Loucy (cell line): ENCODE results near the gene PTCD1.

Experiments used
- EZH2phosphoT487 ChIP-seq: fragments of 200-600 bp; IDR thresholded peaks from 2 replicates; pipeline ENCODE4 v1.6.1; 2018; ENCODE audit warnings: antibody characterized with exemption, mild to moderate bottlenecking, moderate library complexity, borderline replicate concordance
- TF ChIP-seq, protein P1 (sequence below): fragments of 200-600 bp; sonication (generic); conservative IDR thresholded peaks from 2 replicates; pipeline ENCODE4 v1.5.1; 2014; ENCODE audit warnings: mild to moderate bottlenecking, antibody characterized with exemption, low read length

DNA sequence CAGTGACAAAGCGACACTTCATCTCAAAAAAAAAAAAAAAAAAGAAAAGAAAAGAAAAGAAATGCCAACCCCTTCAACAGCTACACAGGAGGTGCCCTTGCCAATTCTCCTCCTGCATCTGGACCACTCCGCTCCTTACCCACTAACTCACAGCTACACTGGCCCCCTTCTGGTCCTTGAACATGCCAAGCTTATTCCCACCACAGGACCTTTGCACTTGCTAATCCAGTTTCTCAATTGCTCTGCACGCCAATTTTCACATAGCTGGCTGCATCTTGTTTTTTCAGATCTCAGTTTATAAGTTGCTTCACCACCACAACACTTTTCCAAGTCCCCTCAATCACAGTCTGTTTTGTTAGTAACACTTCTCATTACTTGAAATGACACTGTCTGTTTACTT lies 35.7 kb downstream of the PTCD1 start:
- TF ChIP-seq, protein P1, sequence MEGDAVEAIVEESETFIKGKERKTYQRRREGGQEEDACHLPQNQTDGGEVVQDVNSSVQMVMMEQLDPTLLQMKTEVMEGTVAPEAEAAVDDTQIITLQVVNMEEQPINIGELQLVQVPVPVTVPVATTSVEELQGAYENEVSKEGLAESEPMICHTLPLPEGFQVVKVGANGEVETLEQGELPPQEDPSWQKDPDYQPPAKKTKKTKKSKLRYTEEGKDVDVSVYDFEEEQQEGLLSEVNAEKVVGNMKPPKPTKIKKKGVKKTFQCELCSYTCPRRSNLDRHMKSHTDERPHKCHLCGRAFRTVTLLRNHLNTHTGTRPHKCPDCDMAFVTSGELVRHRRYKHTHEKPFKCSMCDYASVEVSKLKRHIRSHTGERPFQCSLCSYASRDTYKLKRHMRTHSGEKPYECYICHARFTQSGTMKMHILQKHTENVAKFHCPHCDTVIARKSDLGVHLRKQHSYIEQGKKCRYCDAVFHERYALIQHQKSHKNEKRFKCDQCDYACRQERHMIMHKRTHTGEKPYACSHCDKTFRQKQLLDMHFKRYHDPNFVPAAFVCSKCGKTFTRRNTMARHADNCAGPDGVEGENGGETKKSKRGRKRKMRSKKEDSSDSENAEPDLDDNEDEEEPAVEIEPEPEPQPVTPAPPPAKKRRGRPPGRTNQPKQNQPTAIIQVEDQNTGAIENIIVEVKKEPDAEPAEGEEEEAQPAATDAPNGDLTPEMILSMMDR = no peak
- no peak for TF ChIP-seq EZH2phosphoT487
